HG02571 (cell line): Measurements from ENCODE around the gene PAIP2.
"Not testable (repeated sequence)": the region's sequence is repeated elsewhere in the genome, so short reads cannot be mapped to it uniquely, and the experiment has no call there.

Experiments used
- ATAC-seq: cut with Tn5 transposase; IDR thresholded peaks from one replicate; pipeline ENCODE4 v1.9.1; 2021; ENCODE audit warnings: mild to moderate bottlenecking, moderate library complexity; ENCODE audit not compliant: unreplicated experiment

Gene PAIP2

GRCh38 chr5:139314276-139314675 is 27.4 kb upstream of the PAIP2 start:
- ATAC-seq = no peak

DNA sequence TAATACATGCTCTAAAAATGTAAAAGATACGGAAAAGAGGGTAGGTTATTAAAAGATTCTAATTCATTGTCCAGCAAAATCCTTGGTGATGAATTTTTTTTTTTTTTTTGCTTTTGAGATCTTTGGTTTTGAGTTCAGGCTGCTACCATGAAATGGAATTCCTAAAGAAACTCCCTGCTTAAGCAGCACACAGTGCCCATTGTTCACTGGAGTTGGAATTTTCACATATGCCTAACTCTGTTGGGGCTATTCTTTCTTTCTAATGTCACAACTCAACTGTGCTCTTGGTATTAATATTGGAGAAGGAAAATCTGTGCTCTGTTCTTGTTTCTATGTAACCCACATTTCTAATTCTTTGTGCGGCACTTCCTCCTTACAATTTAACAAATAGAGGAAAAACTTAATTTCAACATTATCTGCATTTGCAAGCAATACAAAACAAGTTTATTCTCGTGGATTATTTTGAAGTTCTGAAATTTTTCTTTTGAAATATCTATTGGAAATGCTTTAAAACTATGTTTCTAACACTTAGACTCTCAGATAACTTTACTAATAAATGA is 26.5 kb upstream of the PAIP2 start:
- no peak for ATAC-seq

DNA sequence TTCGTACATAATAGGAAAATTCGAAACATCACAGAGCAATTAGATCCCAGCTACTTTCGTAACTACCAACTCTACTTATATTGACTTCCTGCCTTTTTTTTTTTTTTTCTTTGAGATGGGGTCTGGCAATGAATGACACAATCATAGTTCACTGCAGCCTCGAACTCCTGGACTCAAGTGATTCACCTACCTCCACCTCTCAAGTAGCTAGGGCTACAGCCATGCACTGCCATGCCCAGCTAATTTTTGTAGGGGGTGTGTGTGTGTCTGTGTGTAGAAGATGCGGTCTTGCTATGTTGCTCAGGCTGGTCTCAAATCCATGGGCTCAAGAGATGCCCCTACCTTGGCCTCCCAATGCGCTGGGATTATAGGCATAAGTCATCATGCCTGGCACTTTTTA is 5.8 kb upstream of the PAIP2 start:
- no peak for ATAC-seq

- ATAC-seq = no peak
Measured at GRCh38 chr5:139340051-139340450, 1.6 kb upstream of the PAIP2 start.

- peak; percentile 15 for ATAC-seq
Measured at GRCh38 chr5:139341187-139341688, 416 bp upstream of the PAIP2 start.

GRCh38 chr5:139342423-139342723 is 719 bp downstream of the PAIP2 start:
- no peak for ATAC-seq

- ATAC-seq = no peak
Measured at GRCh38 chr5:139343476-139343875, 1.8 kb downstream of the PAIP2 start.

GRCh38 chr5:139344177-139344576 is 2.5 kb downstream of the PAIP2 start:
- no peak for ATAC-seq

- not testable (repeated sequence) for ATAC-seq
Measured at GRCh38 chr5:139345442-139345841, 3.8 kb downstream of the PAIP2 start.

DNA sequence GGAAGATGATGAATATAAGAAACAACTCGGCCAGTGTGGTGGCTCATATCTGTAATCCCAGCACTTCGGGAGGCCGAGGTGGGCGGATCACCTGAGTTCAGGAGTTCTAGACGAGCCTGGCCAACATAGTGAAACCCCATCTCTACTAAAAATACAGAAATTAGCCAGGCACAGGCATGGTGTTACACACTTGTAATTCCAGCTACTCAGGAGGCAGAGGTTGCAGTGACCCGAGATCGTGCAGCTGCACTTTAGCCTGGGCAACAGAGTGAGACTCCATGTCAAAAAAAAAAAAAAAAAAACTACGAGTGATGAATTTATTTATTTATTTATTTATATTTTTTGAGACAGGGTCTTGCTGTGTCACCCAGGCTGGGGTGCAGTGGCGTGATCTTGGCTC is 6.2 kb downstream of the PAIP2 start:
- not testable (repeated sequence) for ATAC-seq

GRCh38 chr5:139354186-139354585 is 12.5 kb downstream of the PAIP2 start:
- no peak for ATAC-seq

DNA sequence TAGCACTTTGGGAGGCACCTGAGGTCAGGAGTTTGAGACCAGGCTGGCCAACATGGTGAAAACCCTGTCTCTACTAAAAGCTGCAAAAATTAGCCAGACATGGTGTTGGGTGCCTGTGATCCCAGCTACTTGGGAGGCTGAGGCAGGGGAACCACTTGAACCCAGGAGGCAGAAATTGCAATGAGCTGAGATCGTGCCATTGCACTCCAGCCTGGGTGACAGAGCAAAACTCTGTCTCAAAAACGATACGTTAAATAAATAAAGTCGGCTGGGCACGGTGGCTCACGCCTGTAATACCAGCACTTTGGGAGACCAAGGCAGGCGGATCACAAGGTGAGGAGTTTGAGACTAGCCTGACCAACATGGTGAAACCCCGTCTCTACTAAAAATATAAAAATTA is 14.2 kb downstream of the PAIP2 start:
- ATAC-seq = not testable (repeated sequence)

DNA sequence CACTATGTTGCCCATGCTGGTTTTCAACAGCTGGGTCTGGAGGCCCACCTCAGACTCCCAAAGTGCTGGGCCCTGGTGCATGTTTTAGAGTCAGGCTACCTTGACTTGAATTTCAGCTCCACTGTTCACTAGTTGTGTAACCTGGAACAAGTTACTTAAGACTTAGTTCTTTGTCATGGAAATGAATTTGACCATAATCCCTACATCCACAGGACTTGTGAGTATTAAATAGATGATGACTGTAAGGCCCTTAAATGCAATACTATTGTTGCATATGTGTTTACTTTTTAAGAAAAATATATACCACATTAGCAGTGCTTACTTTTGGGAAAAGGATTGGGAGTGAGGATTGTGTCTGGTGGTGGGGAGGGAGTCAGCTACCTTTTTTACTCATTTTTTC is 16.4 kb downstream of the PAIP2 start:
- no peak for ATAC-seq

- ATAC-seq = no peak
Measured at GRCh38 chr5:139360384-139360783, 18.7 kb downstream of the PAIP2 start.

DNA sequence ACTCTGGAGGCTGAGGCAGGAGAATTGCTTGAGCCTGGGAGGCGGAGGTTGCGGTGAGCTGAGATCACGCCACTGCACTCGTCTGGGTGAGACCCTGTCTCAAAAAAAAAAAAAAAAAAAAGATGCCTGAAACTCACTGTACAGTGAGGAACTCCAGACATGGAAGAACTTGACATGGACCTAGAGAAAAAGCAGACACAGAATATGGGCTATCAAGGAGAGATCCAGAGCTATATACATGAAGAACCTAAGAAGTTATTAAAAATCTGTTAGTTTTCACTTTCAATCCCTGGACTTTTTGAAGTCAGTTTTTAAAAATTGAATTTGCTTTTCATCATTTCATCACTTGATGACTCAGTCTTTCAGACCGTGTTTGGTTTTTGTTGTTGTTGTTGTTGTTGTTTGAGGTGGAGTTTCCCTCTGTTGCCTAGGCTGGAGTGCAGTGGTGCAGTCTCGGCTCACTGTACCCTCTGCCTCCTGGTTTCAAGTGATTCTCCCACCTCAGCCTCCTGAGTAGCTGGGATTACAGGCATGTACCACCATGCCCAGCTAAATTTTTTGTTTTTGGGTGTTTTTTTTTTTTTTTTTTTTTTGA is 20.3 kb downstream of the PAIP2 start:
- ATAC-seq = no peak

DNA sequence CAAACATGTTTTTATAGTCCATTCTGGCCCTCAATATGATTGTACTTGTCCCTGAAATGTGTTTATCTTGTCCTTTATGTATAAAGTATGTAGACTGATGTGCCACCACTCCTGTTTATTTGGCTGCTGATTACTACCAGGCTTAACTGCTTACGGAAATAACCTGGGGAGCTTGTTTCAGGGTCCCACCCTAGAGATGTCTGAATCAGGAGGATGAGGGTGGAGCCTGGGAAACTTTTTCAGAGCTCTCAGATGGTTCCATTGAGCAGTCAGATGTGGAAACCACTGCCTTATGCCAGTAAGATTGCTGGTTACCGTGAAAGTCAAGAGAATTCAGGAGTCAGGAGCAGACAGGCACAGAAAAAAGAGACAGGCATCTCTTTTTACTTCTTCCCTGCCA is 22.3 kb downstream of the PAIP2 start:
- ATAC-seq = no peak

DNA sequence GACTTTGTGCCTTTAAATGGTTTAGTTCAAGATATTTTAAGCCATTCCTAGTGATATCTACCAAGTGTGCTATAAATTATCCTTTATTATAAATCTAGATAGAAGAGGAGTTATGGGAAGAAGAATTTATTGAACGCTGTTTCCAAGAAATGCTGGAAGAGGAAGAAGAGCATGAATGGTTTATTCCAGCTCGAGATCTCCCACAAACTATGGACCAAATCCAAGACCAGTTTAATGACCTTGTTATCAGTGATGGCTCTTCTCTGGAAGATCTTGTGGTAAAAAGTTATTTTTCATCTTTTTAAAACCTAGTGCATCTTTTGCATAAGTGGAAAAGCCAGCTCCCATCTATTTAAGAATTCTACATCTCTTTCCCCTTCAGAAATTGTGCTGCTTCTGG is 22.8 kb downstream of the PAIP2 start:
- ATAC-seq = no peak

DNA sequence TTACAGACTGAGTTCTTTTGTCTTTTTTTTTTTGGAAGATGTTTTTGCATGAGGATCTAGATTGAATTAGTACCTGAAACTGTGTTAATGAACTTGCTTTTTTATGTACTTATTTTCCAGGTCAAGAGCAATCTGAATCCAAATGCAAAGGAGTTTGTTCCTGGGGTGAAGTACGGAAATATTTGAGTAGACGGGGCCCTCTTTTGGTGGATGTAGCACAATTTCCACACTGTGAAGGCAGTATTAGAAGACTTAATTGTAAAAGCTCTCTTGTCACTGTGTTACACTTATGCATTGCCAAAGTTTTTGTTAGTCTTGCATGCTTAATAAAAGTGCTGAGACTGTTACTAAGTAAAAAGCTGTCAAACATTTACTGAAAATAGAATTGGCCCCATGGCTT is 27.0 kb downstream of the PAIP2 start:
- no peak for ATAC-seq

DNA sequence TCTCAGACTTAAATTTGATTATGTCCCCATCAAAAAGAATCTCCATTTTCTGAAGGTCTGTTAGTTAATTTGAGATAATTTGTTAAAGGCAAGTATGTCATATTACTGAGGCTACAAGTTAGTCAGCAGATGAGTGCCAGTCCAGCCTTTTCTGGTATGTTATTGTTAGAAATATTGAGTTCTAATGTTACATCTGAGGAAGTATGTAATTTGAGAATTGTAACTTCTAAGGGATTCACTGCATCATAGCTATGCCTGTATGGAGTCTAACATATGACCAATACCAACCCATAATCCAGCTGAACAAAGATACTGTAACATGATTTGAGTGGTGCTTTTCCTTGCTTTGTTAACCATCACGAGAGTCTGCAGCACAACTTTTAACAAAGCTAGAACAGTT is 27.5 kb downstream of the PAIP2 start:
- ATAC-seq = no peak

DNA sequence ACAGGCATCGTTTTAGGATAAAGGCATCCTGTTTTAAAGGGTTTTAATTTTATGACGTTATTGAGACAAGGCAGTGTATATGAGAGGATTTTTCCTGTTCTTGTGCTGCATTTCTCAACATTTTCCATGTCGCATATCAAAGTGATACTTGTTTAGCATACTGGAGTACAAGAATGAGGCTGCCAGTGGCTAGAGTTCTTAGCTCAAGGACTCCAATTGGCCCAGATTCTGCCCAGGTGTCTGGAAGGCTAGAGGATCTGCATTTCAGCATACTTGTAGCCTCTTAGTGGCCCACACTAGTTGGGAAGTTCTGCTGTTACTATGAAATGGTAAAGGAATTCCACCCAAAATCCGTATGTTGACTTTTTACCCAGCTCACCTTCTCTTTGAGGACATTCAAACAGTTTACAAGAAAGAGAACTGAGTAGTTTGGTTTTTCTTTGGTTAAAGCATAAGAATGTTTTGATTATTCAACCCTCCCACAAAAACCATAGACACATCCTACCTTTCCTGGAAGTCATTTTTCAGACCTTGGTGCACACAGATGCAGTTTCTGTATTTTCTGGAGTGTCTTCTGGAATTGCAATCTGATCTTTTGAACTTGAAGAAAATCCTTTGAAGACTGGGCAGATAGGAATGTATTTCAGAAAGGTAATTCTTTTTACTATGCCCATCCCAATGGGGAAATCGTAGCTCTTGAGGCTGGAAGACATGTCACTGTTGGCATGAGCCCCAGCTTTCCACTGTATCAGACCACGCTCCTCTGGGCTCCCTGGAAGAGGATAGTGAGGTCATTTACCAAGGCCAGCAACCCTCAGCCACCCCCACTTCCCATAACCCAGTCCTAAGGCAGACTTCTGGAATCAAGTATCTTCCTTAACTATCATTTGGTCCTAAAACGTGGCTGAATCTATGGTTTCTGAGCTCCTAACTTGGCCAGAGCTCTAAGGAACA is 30.1 kb downstream of the PAIP2 start:
- ATAC-seq = no peak

DNA sequence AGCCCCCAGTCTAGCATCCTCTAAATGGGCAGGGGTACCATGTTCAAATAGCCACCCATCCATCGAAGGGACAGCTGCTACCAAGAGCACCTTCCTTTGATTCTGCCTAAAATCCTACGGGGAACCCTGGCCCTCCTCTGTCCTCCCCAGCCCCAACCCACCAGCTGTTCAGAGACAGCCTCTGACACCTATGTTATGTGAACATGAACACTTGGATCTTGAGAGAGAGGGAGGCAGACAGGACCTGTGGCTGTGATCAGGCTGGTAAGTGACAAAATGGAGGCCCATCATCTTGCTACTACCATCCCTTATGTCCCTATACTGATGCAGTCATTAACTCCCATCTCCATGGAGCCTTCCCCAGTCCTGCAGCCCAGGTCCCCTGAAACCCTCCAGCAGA is 33.3 kb downstream of the PAIP2 start:
- no peak for ATAC-seq

DNA sequence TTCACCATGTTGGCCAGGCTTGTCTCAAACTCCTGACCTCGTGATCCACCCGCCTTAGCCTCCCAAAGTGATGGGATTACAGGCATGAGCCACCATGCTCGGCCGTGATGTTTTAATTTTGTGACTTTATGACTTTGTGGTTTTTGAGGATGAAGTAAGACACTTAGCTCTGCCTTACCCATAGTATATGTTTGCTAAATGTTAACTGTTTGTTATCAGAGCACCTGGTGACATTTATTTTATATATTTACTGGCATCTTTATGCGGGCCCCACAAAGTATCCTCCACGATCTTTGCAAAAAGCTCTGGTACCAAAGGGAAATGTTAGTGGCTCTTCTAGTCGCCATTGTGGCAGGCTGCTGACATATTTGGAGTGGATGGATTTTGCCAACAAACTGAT is 34.7 kb downstream of the PAIP2 start:
- no peak for ATAC-seq
